Gastrocnemius medialis (tissue), 4 donors: ENCODE results near the gene CEP104. TPM values are rescaled to one million over a fixed set of nuclear protein-coding genes. Genes with fewer than 3 reads are reported as not detected.

Experiments
- ATAC-seq, 2 donors: fragments of 150-250 bp; one replicate each; pipeline ENCODE4 v1.9.1; 2016
- DNase-seq, 2 donors: peaks; one replicate each; pipeline ENCODE4 v3.0.0-alpha.2; 2019
- H3K27ac ChIP-seq, 4 donors: fragments of 200-600 bp; sonication (generic); 1 replicate in 1 of 4; 2 replicates in 3 of 4; pipeline ENCODE4 v1.5.1; 2016 to 2018; ENCODE audit warnings: mild to moderate bottlenecking in 2 of 4, moderate library complexity in 1 of 4
- H3K27me3 ChIP-seq, 3 donors: fragments of 200-600 bp; sonication (generic) in 2 of 3; 1 replicate in 1 of 3; 2 replicates in 2 of 3; pipeline versions ENCODE4 v1.5.1 to v1.6.0; 2016 to 2019; ENCODE audit warnings: mild to moderate bottlenecking in 1 of 3, moderate library complexity in 1 of 3
- H3K36me3 ChIP-seq, 2 donors: fragments of 200-600 bp; sonication (generic) in 1 of 2; one replicate each; pipeline ENCODE4 v1.5.1; 2017 to 2018
- H3K4me1 ChIP-seq, 2 donors: fragments of 200-600 bp; sonication (generic) in 1 of 2; one replicate each; pipeline ENCODE4 v1.5.1; 2016 to 2017; ENCODE audit warnings: mild to moderate bottlenecking in 2 of 2
- H3K4me3 ChIP-seq, 4 donors: fragments of 200-600 bp; sonication (generic) in 3 of 4; 1 replicate in 1 of 4; 2 replicates in 3 of 4; pipeline ENCODE4 v1.5.1; 2016 to 2019; ENCODE audit warnings: mild to moderate bottlenecking in 2 of 4
- H3K9me3 ChIP-seq, 3 donors: fragments of 200-600 bp; sonication (generic) in 2 of 3; 1 replicate in 1 of 3; 2 replicates in 2 of 3; pipeline ENCODE4 v1.5.1; 2016 to 2019
- CTCF ChIP-seq, 5 experiments: fragments of 450-650 bp in 3 of 5; fragments of 200-600 bp in 2 of 5; sonication (generic) in 2 of 5; IDR thresholded peaks in 4 of 5; conservative IDR thresholded peaks in 1 of 5; 1 replicate in 4 of 5; 2 replicates in 1 of 5; pipeline ENCODE4 v1.5.1; 2016 to 2019; ENCODE audit warnings: antibody characterized with exemption in 5 of 5, mild to moderate bottlenecking in 3 of 5, moderate library complexity in 3 of 5
- POLR2A ChIP-seq, 2 donors: fragments of 450-650 bp; IDR thresholded peaks; one replicate each; pipeline ENCODE4 v1.6.1; 2017; ENCODE audit warnings: antibody characterized with exemption in 2 of 2, mild to moderate bottlenecking in 2 of 2, moderate library complexity in 2 of 2
- in situ Hi-C, 4 donors: fragments of 200-750 bp; cut with MboI; loops; one replicate each; pipeline versions ENCODE4 v1.15.0 to v1.8.0; 2017; ENCODE audit warnings: low sequenced_read_pairs in 4 of 4
- intact Hi-C: fragments of 100-400 bp; cut with DNase I; formaldehyde crosslinking; loops from one replicate; pipeline ENCODE4 v1.15.1; 2023; ENCODE audit warnings: low total_unique reads
- total RNA-seq, 4 donors: library from RNA; depleted of rRNA; stranded (reverse); fragments of >200 nt; gene quantifications; one replicate each; pipeline versions ENCODE4 v1.1.0 to v1.2.3, GENCODE V29; 2016

The CEP104 gene
- total RNA-seq, 4 donors from 2014 or later = 16.6 to 39.0 (median 21.9) TPM

DNA sequence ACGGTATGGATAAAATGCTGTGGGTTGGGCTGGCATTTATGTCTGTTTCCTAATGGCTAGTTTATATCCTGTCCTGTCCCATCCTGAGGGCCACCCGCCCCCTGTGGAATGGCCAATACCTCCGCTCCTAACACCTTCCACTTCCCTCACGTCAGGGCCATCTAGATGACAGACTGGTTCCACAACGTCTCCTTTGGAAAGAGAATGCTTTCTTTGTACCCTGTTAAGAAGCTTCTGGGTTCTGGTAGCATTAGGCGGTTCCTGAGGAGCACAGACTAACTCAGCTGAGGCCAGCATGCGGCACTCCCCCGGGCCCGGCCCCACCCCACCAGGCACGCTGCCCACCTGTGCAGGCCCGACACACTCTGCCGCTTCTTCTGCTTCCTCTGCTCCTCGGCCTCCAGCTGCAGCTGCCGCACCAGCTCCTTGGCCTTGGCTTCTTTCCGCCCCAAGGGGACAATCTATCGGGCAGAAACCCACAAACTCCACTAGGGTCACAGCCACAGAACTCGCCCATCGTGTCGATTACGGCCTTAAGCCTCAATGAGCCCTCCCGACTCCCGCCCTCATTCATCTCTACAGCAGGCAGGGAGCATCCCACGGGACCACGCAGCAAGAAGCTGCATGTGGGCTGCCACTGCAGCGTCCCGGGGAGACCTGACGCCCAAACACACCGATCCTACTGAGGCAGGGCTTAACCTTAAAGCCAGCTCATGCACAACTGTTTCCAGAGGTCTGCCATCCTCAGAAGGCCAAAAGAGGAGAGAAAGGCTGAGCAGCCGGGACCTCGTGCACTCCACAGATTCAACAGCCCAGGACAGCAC is 73.1 kb downstream of the CEP104 start:
- intact Hi-C loops = no loop called here

GRCh38 chr1:3780901-3781300 is 76.1 kb downstream of the CEP104 start:
- Histone ChIP-seq H3K36me3 (peaks cover 0 to 69% of the 10 kb centered on the region in 2 donors), H3K27me3 (no peaks in the 10 kb centered on the region), H3K27ac (no peak overlapping the region), H3K4me1 (peaks cover 0 to 5% of the 10 kb centered on the region in 2 donors), H3K4me3 (no peak overlapping the region), H3K9me3 (no peaks in the 10 kb centered on the region)
- DNase-seq (no peak), ATAC-seq (no peak)
- in situ Hi-C loops = loop anchor here in 1 of 4 donors (25.0 kb wide), 1 partner anchor 106 kb away; no protein-coding TSS in a partner anchor
- TF ChIP-seq CTCF (IDR thresholded peaks at IDR 0.05 in 4 of 5, conservative IDR thresholded peaks at IDR 0.05 in 1 of 5) = no peak
- intact Hi-C loops = no loop called here

More for the DNA sequence above, 73.1 kb downstream of the CEP104 start:
- H3K4me3 ChIP-seq = no peak overlapping the region
- in situ Hi-C loops = loop anchor here in 1 of 4 donors (25.0 kb wide), 1 partner anchor 103 kb away; no protein-coding TSS in a partner anchor
- no peaks in the 10 kb centered on the region for H3K27me3 ChIP-seq
- DNase-seq (no peak), ATAC-seq (no peak)
- H3K36me3 ChIP-seq = peaks cover 0 to 85% of the 10 kb centered on the region in 2 donors
- H3K4me1 ChIP-seq = peaks cover 0 to 7% of the 10 kb centered on the region in 2 donors
- no peak overlapping the region for H3K27ac ChIP-seq
- TF ChIP-seq POLR2A (IDR thresholded peaks at IDR 0.05) (no peak), CTCF (IDR thresholded peaks at IDR 0.05 in 4 of 5, conservative IDR thresholded peaks at IDR 0.05 in 1 of 5) (no peak)
- H3K9me3 ChIP-seq = no peaks in the 10 kb centered on the region

GRCh38 chr1:3779912-3780416 is 77.0 kb downstream of the CEP104 start:
- no peaks in the 10 kb centered on the region for H3K27me3 ChIP-seq
- H3K27ac ChIP-seq = no peak overlapping the region
- DNase-seq = no peak
- peaks cover 0 to 14% of the 10 kb centered on the region in 2 donors for H3K4me1 ChIP-seq
- no peak overlapping the region for H3K4me3 ChIP-seq
- H3K9me3 ChIP-seq = no peaks in the 10 kb centered on the region
- TF ChIP-seq POLR2A (IDR thresholded peaks at IDR 0.05) (no peak), CTCF (IDR thresholded peaks at IDR 0.05 in 4 of 5, conservative IDR thresholded peaks at IDR 0.05 in 1 of 5) (no peak)
- ATAC-seq = no peak
- intact Hi-C loops = no loop called here
- H3K36me3 ChIP-seq = peaks cover 0 to 61% of the 10 kb centered on the region in 2 donors
- in situ Hi-C loops = loop anchor here in 1 of 4 donors (25.0 kb wide), 1 partner anchor 107 kb away; no protein-coding TSS in a partner anchor

- Histone ChIP-seq H3K27ac (no peak overlapping the region), H3K36me3 (peaks cover 0 to 56% of the 10 kb centered on the region in 2 donors), H3K9me3 (no peaks in the 10 kb centered on the region), H3K4me1 (peaks cover 0 to 14% of the 10 kb centered on the region in 2 donors), H3K4me3 (no peak overlapping the region), H3K27me3 (no peaks in the 10 kb centered on the region)
- intact Hi-C loops (no loop called here), in situ Hi-C loops (loop anchor here in 1 of 4 donors (25.0 kb wide), 1 partner anchor 108 kb away; no protein-coding TSS in a partner anchor)
- no peak for TF ChIP-seq POLR2A (IDR thresholded peaks at IDR 0.05)
- TF ChIP-seq CTCF (IDR thresholded peaks at IDR 0.05 in 4 of 5, conservative IDR thresholded peaks at IDR 0.05 in 1 of 5) = no peak
- ATAC-seq (no peak), DNase-seq (no peak)
These were observed 77.6 kb downstream of the CEP104 start for GRCh38 chr1:3779265-3779911.
